H1 (cell line): Measurements from ENCODE around the gene TBC1D2B. TPM values are rescaled to one million over a fixed set of nuclear protein-coding genes. Genes with fewer than 3 reads are reported as not detected.

Source experiments
- E2F6 ChIP-seq: IDR thresholded peaks from 2 replicates; pipeline ENCODE4 v1.6.1; 2012; ENCODE audit warnings: inconsistent platforms
- HDAC2 ChIP-seq, 2 experiments: fragments of 300-600 bp in 1 of 2; sonication (generic) in 1 of 2; IDR thresholded peaks; 2 replicates each; pipeline ENCODE4 v1.6.1; 2011 to 2012; ENCODE audit warnings: low read depth in 2 of 2, low read length in 2 of 2, mild to moderate bottlenecking in 2 of 2, moderate library complexity in 2 of 2, borderline replicate concordance in 1 of 2, inconsistent platforms in 1 of 2
- KDM1A ChIP-seq: fragments of 200-600, 300-600 bp; sonication (generic); IDR thresholded peaks from 2 replicates; pipeline ENCODE4 v1.7.1; 2016; ENCODE audit warnings: mild to moderate bottlenecking, low read length, borderline replicate concordance
- MAX ChIP-seq: IDR thresholded peaks from 2 replicates; pipeline ENCODE4 v1.6.1; 2012; ENCODE audit warnings: inconsistent platforms
- POLR2AphosphoS5 ChIP-seq: IDR thresholded peaks from 2 replicates; pipeline ENCODE4 v1.6.1; 2011; ENCODE audit warnings: low read depth, low read length
- RBBP5 ChIP-seq: IDR thresholded peaks from 2 replicates; pipeline ENCODE4 v1.7.1; 2012; ENCODE audit warnings: low read depth, mild to moderate bottlenecking, inconsistent platforms, low read length, moderate library complexity, borderline replicate concordance
- TAF7 ChIP-seq: optimal IDR thresholded peaks from 2 replicates; pipeline ENCODE3; 2011; ENCODE audit warnings: low read depth, mild to moderate bottlenecking, inconsistent platforms, low read length, moderate library complexity, borderline replicate concordance
- polyA plus RNA-seq, 7 experiments: library from polyadenylated mRNA; depleted of rRNA in 3 of 7; stranded (reverse) in 5 of 7; unstranded in 2 of 7; fragments of >200 nt in 5 of 7; fragments of 200-250 nt in 2 of 7; gene quantifications; 1 replicate in 5 of 7; 2 replicates in 1 of 7; 4 replicates in 1 of 7; pipeline versions ENCODE4 v1.2.1 to v1.2.3, GENCODE V29; 2011 to 2013; ENCODE audit warnings: missing spikeins in 2 of 7, mixed read lengths in 2 of 7
- total RNA-seq: library from RNA; stranded (reverse); fragmentation: NEBNext Ultra II Directional; extraction: Animal tissue kit (Norgen Biotek cat#: 25700); gene quantifications from 2 replicates; pipeline ENCODE4 v1.2.1, GENCODE V29; 2021

Gene TBC1D2B
- total and polyA plus RNA-seq, 2 of the 8 experiments (the other 6 are each of a cell fraction or from before 2014, with no cell fraction given) = 11.9 to 19.5 TPM

GRCh38 chr15:78046796-78047341 is 30.6 kb downstream of the TBC1D2B start (continued):
- TF ChIP-seq KDM1A (no peak), TAF7 (no peak), POLR2AphosphoS5 (no peak), RBBP5 (no peak), E2F6 (no peak), MAX (no peak), HDAC2 (IDR thresholded peaks at IDR 0.05; ENCODE audit: borderline replicate concordance in 1 of 2, low read depth in 2 of 2, low read length in 2 of 2) (no peak)
- TF ChIP-seq, all 59 proteins: peak for 0
